ENCODE measurements around the gene HOXC9. TPM values are rescaled to one million over a fixed set of nuclear protein-coding genes. Genes with fewer than 3 reads are reported as not detected.

The HOXC9 gene
- total RNA-seq, 1 experiment from 2014 or later, result not detected

GRCh38 chr12:54028314-54029201, 28.6 kb downstream of the HOXC9 start, which contains the start of gene HOXC6:
Gene HOXC6 (plus strand): TSS chr12:54028440. CDS start chr12:54028522, 82 bp downstream.
- no peaks in the 10 kb centered on the region for H3K36me3 Mint-ChIP-seq
- H3K9me3 Mint-ChIP-seq, result no peaks in the 10 kb centered on the region
- peak within 1 kb of the TSS; percentile 29; the same call in 1 of the 2 replicates for H3K4me3 Mint-ChIP-seq
- ATAC-seq (no peak), DNase-seq (ENCODE audit: low spot score) (no peak)
- CTCF ChIA-PET, result interaction anchor here (0.7 to 8.1 kb wide), 9 partner anchors 20 to 186 kb away, joined by 3 to 149 read pairs (median 5); partner anchors contain the start of genes HOXC10 and HOXC8
- H3K27ac Mint-ChIP-seq, result no peak within 1 kb of the TSS
- TF ChIP-seq USF1 (CRISPR knock-in tag; IDR thresholded peaks at IDR 0.05) (peak; percentile 67), USF2 (CRISPR knock-in tag; IDR thresholded peaks at IDR 0.05) (peak; percentile 65; the same call in 1 of the 2 replicates), SP1 (CRISPR knock-in tag; conservative IDR thresholded peaks at IDR 0.05) (no peak)
- POLR2A ChIA-PET, result interaction anchor here (1.3 kb wide), 1 partner anchor 20 kb away, joined by 3 read pairs; the partner anchor contains the start of gene HOXC8
- H3K4me1 Mint-ChIP-seq, result peaks cover 37% of the 10 kb centered on the region
- H3K27me3 Mint-ChIP-seq (ENCODE audit: low read depth), result peaks cover 100% of the 10 kb centered on the region

- Mint-ChIP-seq H3K36me3 (no peaks in the 10 kb centered on the region), H3K4me3 (peak overlapping the region; percentile 57), H3K27me3 (ENCODE audit: low read depth) (peaks cover 99% of the 10 kb centered on the region), H3K9me3 (no peaks in the 10 kb centered on the region), H3K4me1 (peaks cover 38% of the 10 kb centered on the region), H3K27ac (no peak overlapping the region)
- ChIA-PET CTCF (interaction anchor here (1.2 to 8.1 kb wide), 6 partner anchors 45 to 185 kb away, joined by 3 to 149 read pairs (median 44); partner anchors contain the start of gene HOXC10), POLR2A (no interaction called here)
- TF ChIP-seq CREB1 (CRISPR knock-in tag; IDR thresholded peaks at IDR 0.05) (no peak), SOX15 (CRISPR knock-in tag; IDR thresholded peaks at IDR 0.05) (no peak), RELA (CRISPR knock-in tag; IDR thresholded peaks at IDR 0.05; ENCODE audit: borderline replicate concordance) (no peak), ZNF423 (CRISPR knock-in tag; IDR thresholded peaks at IDR 0.05) (no peak), FOXK1 (CRISPR knock-in tag; IDR thresholded peaks at IDR 0.05) (no peak), IRF2 (CRISPR knock-in tag; IDR thresholded peaks at IDR 0.05; ENCODE audit: borderline replicate concordance, low read depth) (no peak), IRF1 (CRISPR knock-in tag; IDR thresholded peaks at IDR 0.05) (no peak), MYBL2 (CRISPR knock-in tag; IDR thresholded peaks at IDR 0.05) (no peak), ZMAT4 (CRISPR knock-in tag; IDR thresholded peaks at IDR 0.05) (no peak), ZNF263 (CRISPR knock-in tag; IDR thresholded peaks at IDR 0.05; ENCODE audit: low read depth) (no peak), JAZF1 (CRISPR knock-in tag; IDR thresholded peaks at IDR 0.05) (no peak), ELF4 (CRISPR knock-in tag; IDR thresholded peaks at IDR 0.05; ENCODE audit: low read depth) (no peak), CBFB (CRISPR knock-in tag; IDR thresholded peaks at IDR 0.05; ENCODE audit: low read depth) (no peak), SMAD3 (CRISPR knock-in tag; IDR thresholded peaks at IDR 0.05; ENCODE audit: borderline replicate concordance) (no peak), TEAD4 (CRISPR knock-in tag; IDR thresholded peaks at IDR 0.05) (no peak)
- DNase-seq (ENCODE audit: low spot score) (no peak), ATAC-seq (no peak)
Measured at GRCh38 chr12:54029529-54030441, 29.8 kb downstream of the HOXC9 start.

Measured in WTC11 (cell line).